Omental fat pad (tissue), 4 donors: ENCODE data around the gene ELF1. TPM values are rescaled to one million over a fixed set of nuclear protein-coding genes. Genes with fewer than 3 reads are reported as not detected.
A peak's percentile ranks its signal among the peaks of the same experiment; 100 is the strongest.

ENCODE experiments used
- ATAC-seq: fragments of 150-250 bp; one replicate; pipeline ENCODE4 v1.9.1; 2016; ENCODE audit warnings: mild to moderate bottlenecking, moderate library complexity; ENCODE audit not compliant: low FRiP score
- DNase-seq: peaks from one replicate; pipeline ENCODE4 v3.0.0-alpha.2; 2019; ENCODE audit warnings: low spot score
- total RNA-seq, 4 donors: library from RNA; depleted of rRNA; stranded (reverse); fragments of >200 nt; gene quantifications; one replicate each; pipeline ENCODE4 v1.1.0, GENCODE V29; 2016
- TF ChIP-seq, protein P1 (sequence below), 3 donors: fragments of 450-650 bp; IDR thresholded peaks; one replicate each; pipeline ENCODE4 v1.5.1; 2016 to 2017; ENCODE audit warnings: antibody characterized with exemption in 3 of 3, mild to moderate bottlenecking in 3 of 3, moderate library complexity in 2 of 3

ELF1 gene
- total RNA-seq, 4 donors from 2014 or later = 87.4 to 107 (median 89.9) TPM

DNA sequence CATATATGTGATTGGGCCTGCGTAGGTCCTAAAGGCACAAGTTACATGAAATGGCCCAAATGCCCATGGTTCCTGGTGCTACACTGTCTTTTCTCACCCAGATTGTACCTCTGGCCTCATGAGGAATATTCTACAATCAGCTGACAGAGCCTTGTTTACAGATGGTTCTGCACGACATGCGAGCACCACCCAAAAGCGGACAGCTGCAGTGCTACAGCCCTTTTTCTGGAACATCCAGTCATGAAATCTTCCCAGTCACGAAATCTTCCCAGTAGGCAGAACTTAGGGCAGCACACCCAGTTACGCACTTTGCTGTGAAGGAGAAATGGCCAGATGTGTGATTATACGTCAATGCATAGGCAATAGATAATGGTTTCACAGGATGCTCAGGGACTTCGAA, 7.7 kb upstream of the ELF1 start:
- TF ChIP-seq, protein P1, sequence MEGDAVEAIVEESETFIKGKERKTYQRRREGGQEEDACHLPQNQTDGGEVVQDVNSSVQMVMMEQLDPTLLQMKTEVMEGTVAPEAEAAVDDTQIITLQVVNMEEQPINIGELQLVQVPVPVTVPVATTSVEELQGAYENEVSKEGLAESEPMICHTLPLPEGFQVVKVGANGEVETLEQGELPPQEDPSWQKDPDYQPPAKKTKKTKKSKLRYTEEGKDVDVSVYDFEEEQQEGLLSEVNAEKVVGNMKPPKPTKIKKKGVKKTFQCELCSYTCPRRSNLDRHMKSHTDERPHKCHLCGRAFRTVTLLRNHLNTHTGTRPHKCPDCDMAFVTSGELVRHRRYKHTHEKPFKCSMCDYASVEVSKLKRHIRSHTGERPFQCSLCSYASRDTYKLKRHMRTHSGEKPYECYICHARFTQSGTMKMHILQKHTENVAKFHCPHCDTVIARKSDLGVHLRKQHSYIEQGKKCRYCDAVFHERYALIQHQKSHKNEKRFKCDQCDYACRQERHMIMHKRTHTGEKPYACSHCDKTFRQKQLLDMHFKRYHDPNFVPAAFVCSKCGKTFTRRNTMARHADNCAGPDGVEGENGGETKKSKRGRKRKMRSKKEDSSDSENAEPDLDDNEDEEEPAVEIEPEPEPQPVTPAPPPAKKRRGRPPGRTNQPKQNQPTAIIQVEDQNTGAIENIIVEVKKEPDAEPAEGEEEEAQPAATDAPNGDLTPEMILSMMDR (IDR thresholded peaks at IDR 0.05) = no peak
- DNase-seq (no peak), ATAC-seq (no peak)

DNA sequence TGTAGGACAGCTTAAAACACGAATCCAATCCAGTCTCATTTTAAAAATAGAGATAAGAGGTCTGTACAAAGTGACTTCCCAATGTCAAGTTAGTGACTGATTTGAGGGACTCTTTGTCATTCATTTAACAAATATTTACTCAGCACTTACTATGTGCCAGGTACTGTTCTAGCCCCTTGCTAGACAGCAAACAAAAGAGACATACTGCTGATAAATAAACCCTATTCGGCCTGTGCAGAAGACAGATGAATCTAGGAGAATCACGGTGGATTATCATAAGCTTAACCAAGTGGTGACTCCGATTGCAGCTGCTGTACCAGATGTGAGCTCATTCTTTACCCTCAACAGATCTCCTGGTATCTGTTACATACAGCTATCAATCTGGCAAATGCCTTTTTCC, 6.4 kb upstream of the ELF1 start:
- no peak for ATAC-seq

DNA sequence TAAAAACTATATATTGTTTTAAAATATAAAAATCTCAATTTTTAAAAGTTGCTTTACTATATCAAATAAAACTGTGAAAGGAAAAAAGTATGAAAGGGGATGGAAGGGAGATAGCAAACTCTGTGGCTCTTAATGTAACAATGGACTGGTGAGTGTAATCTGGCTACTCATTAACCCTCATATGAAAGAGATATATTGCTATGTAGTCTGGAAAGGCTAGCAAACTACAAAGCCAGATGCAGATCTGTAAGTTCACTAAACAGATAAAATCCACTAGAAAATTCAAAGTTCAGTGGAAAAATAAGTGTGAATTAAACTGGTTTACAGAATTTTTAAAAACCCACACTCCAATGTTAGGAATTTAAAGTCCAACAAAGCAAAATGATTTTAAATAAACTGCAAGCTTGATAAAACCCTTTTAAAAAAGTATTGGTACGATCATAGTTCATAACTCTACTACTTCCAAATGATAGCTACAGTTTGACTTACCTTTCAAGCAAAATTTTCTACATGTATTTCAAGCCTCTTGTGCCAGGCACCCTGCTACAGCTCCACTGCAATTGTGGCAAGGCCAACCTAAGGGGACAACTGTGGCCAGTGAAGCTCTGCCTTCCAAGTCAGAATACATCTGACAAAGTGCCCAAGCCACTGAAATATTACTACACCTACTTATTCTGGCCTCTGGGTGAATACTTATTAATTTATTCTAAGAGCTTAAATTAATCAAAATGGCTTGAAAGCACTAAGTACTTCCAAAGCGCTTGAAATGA, 647 bp upstream of the ELF1 start:
- TF ChIP-seq, protein P1 (IDR thresholded peaks at IDR 0.05) = no peak
- DNase-seq (no peak), ATAC-seq (peak; percentile 62)

More for the DNA sequence above, 6.4 kb upstream of the ELF1 start:
- no peak for DNase-seq
- TF ChIP-seq, protein P1 (IDR thresholded peaks at IDR 0.05) = no peak

DNA sequence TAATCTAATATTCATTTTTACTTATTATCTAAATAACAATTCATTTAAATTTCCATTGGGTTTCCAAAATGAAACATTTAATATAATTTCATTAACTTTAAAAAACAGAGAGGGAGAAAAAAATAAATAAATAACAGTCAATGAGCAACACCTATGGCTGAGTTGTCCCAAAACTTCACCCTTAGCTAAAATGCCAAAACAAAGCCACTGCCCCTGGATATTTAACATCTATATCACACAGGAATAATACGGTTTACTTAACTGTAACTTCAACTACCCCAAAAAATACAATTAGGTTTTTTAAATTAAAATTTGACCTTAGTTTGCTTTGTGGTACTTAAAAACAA, 541 bp downstream of the ELF1 start:
- DNase-seq (no peak), ATAC-seq (no peak)
- TF ChIP-seq, protein P1 (IDR thresholded peaks at IDR 0.05) = no peak

DNA sequence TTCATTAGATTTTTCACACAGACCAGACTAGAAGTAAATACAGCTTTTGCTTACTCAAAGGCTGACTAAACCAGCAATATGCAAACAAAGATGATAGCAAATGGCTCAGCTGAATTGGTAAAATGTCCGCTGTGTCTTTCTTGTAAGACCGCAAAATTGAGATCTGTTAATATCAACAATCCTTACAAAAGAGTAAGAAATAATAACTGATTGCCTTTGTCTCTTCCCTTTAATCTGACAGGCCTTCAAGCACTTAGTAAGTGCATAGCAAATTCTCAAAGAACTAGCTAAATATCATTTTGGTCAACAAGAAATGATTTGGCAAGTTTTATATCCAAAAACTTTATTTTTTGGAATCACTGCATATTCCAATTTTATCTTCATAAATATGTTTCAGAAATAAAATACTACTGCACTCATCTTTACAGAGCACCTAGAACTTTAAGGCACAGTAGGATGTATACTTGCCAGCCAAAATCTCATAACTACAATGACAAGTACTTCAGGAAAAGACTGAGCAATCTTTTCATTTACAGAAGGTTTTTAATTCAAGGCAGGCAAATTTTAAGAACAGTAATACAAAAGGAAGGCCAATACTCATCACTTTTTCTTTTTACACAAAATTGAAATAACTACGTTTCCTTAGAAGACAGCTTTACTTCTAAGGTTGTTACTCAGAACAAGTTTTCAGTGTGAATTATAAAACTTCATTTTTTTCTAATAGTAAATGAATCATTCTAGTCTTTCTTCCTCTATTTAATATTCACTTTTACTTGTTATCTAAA, 1.1 kb downstream of the ELF1 start:
- no peak for DNase-seq
- ATAC-seq = no peak
- TF ChIP-seq, protein P1 (IDR thresholded peaks at IDR 0.05) = no peak

DNA sequence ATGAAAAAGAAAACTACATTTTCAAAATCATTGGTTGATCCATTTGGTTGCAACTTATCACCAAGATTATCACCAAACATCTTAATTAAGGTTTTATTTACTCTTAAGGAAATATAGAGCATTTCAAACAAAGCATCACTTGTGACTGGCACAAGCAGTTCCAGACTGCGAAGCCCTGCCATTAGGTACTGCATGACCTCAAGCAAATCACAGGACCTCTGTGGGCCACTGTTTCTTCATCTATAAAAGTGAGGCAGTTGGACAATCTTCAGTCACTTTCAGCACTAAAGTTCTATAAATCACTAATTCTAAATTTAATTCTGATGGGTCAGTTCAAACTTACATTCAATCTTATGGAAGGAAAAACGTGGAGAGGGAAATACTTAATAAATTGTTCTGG, 2.0 kb downstream of the ELF1 start:
- ATAC-seq (no peak), DNase-seq (no peak)

More for the DNA sequence above, 2.0 kb downstream of the ELF1 start:
- TF ChIP-seq, protein P1 (IDR thresholded peaks at IDR 0.05) = no peak
